ENCODE measurements around the gene TENT5A.

Gene TENT5A

GRCh38 chr6:81713205-81713604 lies 39.3 kb downstream of the TENT5A start:
- H3K27me3 ChIP-seq (ENCODE audit: insufficient read depth, low read length), result no peaks in the 10 kb centered on the region
- no peaks in the 10 kb centered on the region for H3K36me3 ChIP-seq (ENCODE audit: insufficient read depth, low read length)
- H2AFZ ChIP-seq (ENCODE audit: low read depth, low read length), result no peak overlapping the region
- no peak overlapping the region for H3K4me3 ChIP-seq (ENCODE audit: low read length)
- peaks cover 32% of the 10 kb centered on the region for H3K4me1 ChIP-seq (ENCODE audit: insufficient read depth, low read length)
- H3K9me3 ChIP-seq (ENCODE audit: low read length), result no peaks in the 10 kb centered on the region

GRCh38 chr6:81708113-81708699 lies 44.3 kb downstream of the TENT5A start:
- H3K4me1 ChIP-seq (ENCODE audit: insufficient read depth, low read length), result peaks cover 32% of the 10 kb centered on the region
- H2AFZ ChIP-seq (ENCODE audit: low read depth, low read length), result no peak overlapping the region
- no peaks in the 10 kb centered on the region for H3K27me3 ChIP-seq (ENCODE audit: insufficient read depth, low read length)
- H3K36me3 ChIP-seq (ENCODE audit: insufficient read depth, low read length), result no peaks in the 10 kb centered on the region
- peak overlapping the region; percentile 21 for H3K4me3 ChIP-seq (ENCODE audit: low read length)
- H3K9me3 ChIP-seq (ENCODE audit: low read length), result no peaks in the 10 kb centered on the region

GRCh38 chr6:81704700-81705099 lies 47.8 kb downstream of the TENT5A start:
- H3K27me3 ChIP-seq (ENCODE audit: insufficient read depth, low read length), result no peaks in the 10 kb centered on the region
- no peaks in the 10 kb centered on the region for H3K36me3 ChIP-seq (ENCODE audit: insufficient read depth, low read length)
- no peak overlapping the region for H2AFZ ChIP-seq (ENCODE audit: low read depth, low read length)
- no peak overlapping the region for H3K4me3 ChIP-seq (ENCODE audit: low read length)
- no peaks in the 10 kb centered on the region for H3K9me3 ChIP-seq (ENCODE audit: low read length)
- peaks cover 31% of the 10 kb centered on the region for H3K4me1 ChIP-seq (ENCODE audit: insufficient read depth, low read length)

- no peak overlapping the region for H2AFZ ChIP-seq (ENCODE audit: low read depth, low read length)
- no peaks in the 10 kb centered on the region for H3K9me3 ChIP-seq (ENCODE audit: low read length)
- H3K36me3 ChIP-seq (ENCODE audit: insufficient read depth, low read length), result no peaks in the 10 kb centered on the region
- no peak overlapping the region for H3K4me3 ChIP-seq (ENCODE audit: low read length)
- H3K4me1 ChIP-seq (ENCODE audit: insufficient read depth, low read length), result peaks cover 24% of the 10 kb centered on the region
- H3K27me3 ChIP-seq (ENCODE audit: insufficient read depth, low read length), result no peaks in the 10 kb centered on the region
These were observed 52.1 kb downstream of the TENT5A start for GRCh38 chr6:81700414-81700813.

GRCh38 chr6:81697559-81697958 lies 54.9 kb downstream of the TENT5A start:
- H3K27me3 ChIP-seq (ENCODE audit: insufficient read depth, low read length), result no peaks in the 10 kb centered on the region
- H3K4me1 ChIP-seq (ENCODE audit: insufficient read depth, low read length), result peaks cover 25% of the 10 kb centered on the region
- no peak overlapping the region for H3K4me3 ChIP-seq (ENCODE audit: low read length)
- no peaks in the 10 kb centered on the region for H3K36me3 ChIP-seq (ENCODE audit: insufficient read depth, low read length)
- no peaks in the 10 kb centered on the region for H3K9me3 ChIP-seq (ENCODE audit: low read length)
- no peak overlapping the region for H2AFZ ChIP-seq (ENCODE audit: low read depth, low read length)

GRCh38 chr6:81696524-81696923 lies 56.0 kb downstream of the TENT5A start:
- Histone ChIP-seq H3K4me3 (ENCODE audit: low read length) (no peak overlapping the region), H2AFZ (ENCODE audit: low read depth, low read length) (no peak overlapping the region), H3K36me3 (ENCODE audit: insufficient read depth, low read length) (no peaks in the 10 kb centered on the region), H3K9me3 (ENCODE audit: low read length) (no peaks in the 10 kb centered on the region), H3K27me3 (ENCODE audit: insufficient read depth, low read length) (no peaks in the 10 kb centered on the region), H3K4me1 (ENCODE audit: insufficient read depth, low read length) (peaks cover 25% of the 10 kb centered on the region)
